GM18861 (cell line): ENCODE data around the gene RNU6-8.

Experiments
- ATAC-seq: cut with Tn5 transposase; IDR thresholded peaks from one replicate; pipeline ENCODE4 v1.9.1; 2021; ENCODE audit not compliant: unreplicated experiment

Gene RNU6-8

DNA sequence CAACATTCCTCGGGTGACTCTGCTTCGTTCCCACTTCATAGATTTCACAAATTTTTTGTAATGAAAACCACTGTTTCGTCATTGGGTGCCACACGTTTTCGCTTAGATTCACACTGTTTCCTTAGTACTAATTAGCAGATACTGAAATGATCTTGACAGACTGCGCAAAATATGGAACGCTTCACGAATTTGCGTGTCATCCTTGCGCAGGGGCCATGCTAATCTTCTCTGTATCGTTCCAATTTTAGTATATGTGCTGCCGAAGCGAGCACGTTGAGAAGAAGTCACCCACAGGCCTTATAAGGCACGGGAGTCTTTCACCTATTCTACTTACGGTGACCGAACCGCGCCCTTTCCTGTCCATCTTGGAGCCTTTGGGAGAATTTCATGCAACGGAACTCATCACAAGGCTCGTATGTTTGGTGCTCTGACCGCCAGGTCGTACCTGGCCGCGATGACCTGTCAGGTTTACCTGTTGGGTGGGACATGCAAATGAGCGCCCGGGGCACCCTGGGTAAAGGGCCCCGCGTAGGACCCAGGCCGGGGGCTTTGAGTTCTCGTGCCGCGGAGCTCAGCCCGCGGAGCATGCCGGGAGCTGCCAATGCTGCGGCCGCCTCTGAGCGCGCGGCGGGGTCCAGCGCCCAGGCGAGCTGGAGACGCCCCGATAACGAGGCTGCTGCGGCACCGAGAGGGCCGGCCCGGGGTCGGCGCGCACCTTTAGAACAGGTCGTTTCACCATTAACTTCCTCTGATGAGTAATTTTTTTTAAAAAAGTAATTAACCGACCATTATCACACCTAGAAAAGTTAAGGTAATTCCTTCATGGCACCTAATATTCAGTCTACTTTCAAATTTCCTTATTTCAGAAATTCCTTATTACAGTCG is at the start of gene RNU6-8:
RNU6-8 (minus strand) TSS at position 272 of the 885 bp plus-strand sequence.
- peak; percentile 46 for ATAC-seq

DNA sequence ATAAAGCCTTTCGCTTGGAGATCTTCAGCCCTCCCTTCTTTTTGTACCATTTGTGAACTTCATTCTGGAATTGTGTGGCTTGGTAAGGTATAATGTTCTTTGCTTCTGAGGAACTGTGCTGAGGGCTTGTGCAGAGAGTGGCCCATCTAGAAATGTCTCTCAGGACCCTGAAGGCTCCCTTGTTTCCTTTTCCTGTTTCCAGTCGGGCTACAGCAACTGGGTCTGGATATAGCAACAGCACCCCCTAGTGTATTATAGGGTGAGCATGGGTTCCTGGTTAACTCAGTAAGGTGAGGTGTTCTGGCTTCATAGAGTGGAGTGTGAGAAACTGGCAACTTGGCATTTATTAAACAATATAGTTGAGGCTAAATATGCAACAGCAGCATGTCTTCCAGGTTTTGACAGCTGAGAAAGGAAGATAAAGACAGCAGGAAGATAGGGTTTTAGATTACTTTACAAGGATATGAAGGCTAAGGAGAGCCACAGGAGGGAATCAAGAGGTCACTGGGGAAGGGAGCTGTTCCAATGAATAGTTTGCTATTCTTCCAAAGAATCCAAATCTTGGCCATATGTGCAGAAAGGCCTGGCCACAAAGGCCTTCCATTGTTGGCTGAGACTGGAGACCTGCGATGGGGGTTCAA is 49.1 kb upstream of the RNU6-8 start:
- peak; percentile 90 for ATAC-seq

DNA sequence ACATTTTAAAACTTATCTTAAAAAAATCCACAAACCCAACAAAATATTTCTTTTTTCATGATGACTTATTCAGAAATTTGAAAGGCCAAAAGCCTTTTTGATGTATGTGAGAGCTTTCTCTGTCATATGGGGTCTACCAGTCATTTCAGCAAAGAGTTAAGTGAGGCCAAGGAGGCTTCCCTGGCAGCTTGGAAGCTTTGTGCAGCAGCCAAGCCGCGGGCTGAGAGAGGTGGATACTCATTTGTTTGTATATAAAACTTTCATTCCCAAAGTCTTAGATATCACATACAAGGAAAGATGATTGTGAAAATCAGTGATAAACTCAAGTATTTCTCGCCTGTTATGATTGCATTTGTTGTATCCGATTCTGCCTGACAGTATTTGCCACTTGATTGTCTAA is 48.5 kb upstream of the RNU6-8 start:
- no peak for ATAC-seq

DNA sequence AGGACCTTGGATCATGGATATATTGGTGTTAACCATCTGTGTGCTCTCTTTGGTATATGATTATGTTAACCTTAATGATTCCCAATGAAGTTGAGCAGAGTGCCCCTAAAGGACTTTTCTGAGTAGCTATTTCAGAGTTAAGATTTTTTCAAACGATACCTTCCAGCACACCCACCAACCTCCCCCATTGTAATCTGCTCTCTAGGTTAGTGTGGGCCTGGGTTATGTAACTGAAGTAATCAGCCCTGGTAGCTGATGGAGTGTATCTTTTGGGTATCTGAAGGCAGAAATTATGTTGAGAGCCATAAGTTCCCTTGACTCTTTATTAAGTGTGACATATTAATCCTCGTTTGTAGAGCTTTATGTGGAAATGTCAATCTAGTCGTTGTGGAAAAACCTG is 47.6 kb upstream of the RNU6-8 start:
- no peak for ATAC-seq

DNA sequence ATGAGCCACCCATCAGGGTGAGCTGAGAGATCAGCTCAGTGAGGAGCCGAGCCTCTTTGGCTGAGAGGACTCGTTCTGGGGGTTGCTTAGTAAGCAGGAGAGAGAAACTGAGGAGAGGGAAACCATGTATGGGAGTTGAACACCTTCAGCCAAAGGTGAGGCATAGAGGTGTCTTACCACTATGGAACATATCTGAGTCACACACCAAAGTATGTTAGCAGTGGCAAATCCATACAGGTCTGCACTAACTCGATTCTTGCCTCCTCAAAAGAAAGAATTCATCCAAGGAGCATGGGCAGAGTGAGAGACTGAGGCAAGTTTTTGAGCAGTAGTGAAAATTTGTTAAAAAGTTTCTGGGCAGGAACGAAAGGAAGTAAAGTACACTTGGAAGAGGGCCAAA is 46.7 kb upstream of the RNU6-8 start:
- no peak for ATAC-seq

DNA sequence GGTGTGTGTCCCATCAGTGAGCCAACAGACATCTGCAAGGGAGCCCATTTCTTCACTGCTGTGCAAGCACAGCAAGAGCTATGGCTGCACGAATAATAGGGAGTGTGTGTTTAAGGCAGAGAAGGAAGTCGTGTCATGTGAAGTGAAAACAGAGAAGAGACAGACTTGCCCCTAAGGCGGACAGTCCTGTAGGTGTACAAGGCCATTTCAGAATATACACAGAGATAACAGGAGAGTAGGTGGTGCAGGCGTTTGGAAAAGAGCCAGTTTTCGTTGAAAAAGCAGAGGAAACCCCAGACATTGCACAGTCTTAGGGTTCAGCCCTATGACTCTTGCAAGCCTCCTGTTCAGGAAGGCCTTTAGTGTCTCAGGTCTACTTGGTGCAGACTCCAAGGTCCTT is 46.3 kb upstream of the RNU6-8 start:
- ATAC-seq, result no peak

DNA sequence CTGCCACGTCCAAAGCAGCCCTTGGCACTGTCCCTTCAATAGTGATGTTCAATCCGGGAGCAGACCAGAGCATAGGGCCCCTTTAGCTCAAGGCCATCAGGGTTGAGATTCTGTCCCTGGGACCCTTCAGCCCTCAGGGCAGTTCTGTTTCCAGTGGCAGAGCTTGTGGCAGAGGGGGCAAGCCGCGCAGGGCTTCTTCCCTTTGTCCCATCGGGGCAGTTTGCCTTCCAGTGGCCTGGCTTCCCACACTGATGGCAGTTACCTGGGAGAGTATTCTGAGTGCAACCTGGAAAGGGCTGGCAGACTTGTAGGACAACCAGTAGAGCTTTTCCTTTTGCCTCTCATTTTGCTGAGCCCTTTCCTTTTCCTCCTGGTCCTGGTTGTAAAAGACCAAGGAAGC is 43.7 kb upstream of the RNU6-8 start:
- no peak for ATAC-seq

DNA sequence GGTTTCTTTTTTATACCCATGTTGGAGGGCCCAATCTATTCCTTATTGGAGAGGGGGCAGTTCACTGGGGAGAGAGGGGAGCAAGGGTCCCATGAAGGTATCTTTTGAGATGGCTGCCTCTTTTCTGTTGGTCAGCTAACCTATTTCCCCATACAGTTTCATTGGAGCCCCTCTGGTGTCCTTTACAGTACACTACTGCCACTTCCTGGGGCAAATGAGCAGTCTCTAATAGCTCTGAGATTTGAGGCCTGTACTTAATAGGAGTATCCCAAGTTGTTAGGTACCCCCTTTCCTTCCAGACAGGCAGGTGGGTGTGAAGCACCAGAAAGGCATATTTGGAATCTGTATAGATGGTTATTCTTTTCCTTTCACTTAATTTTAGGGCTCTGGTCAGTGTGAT is 41.3 kb upstream of the RNU6-8 start:
- no peak for ATAC-seq

DNA sequence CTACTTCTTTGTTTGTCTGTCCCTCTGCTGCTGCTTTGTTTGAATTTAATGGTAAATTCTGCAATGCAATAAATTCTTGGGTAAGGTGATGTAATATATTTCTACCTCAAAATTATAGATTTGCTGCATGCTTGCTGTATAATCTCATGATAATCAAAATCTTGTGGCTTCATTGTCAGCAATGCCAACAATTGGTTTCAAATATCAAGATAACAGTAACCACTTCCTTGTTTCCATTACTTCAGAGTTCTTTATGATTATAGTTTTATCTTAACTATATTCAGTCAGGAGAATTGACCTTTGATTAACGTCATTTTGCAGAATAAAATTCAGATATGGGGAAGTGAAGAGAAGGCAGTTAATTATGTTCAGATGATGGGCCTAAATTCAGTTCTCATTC is 30.2 kb upstream of the RNU6-8 start:
- ATAC-seq, result no peak

DNA sequence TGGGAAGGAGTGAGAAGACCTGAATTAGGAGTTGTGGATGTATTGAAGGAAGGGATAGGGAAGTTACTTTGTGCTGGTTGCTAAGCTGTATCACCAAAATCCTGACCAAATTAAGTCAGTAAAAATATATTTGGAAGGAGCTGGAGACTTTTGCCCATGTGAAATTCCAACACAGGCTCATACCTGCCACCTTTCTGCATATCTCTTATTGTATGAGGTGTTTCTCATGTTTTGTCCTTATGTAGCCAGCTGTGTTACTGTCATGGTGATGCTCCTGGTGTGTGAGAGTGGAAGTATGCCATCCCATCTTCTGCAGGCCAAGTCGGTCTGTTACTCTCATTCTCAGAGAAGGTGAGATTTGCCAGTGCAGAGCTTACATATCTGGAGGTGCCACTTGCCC is 29.4 kb upstream of the RNU6-8 start:
- ATAC-seq, result no peak

DNA sequence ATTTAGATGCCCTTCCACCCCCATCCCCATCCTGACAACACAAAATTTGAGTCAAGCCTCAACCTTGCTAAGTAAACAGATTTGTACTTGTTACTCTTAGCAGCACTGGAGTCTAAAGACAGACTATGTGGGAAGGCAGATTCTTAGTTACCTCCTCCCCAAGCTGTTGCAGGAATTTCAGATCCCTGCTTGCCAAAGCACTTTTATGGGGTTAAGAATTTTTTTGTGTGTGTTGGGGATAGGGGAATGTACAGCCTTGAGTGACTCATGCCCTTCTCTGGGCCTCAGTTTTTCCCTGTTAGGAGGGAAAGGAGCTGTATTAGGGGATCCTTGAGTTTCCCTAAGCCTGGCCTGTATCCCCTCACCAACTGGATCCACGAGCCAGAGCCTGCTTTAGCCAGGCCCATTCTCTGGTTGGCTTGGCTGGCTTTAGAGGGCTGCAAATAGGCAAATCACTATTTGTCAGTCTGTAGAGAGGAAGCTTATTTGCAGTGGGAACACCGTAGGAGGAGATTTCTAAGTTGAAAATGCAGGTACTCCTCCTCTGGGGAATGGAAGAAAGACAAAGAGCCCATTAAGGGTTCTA is 27.7 kb upstream of the RNU6-8 start:
- ATAC-seq, result no peak

DNA sequence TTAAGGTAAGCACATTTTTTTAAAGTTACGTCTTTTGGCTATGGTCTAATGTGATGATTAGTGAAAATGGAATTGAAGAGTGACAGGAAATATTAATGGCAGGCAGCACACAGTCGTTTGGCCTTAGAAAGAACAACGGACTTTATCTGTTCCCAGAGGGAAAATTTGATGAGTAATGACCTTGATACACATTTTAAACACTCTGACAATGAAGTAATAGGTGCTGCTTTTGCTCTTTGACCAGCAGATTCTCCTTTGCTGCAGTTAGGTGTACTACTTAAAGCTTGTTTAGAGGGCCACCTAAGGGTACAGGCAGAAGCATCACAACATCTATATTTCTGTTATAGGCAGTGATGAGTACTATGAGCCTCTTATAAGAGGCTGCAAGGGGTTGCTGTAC is 27.1 kb upstream of the RNU6-8 start:
- no peak for ATAC-seq

DNA sequence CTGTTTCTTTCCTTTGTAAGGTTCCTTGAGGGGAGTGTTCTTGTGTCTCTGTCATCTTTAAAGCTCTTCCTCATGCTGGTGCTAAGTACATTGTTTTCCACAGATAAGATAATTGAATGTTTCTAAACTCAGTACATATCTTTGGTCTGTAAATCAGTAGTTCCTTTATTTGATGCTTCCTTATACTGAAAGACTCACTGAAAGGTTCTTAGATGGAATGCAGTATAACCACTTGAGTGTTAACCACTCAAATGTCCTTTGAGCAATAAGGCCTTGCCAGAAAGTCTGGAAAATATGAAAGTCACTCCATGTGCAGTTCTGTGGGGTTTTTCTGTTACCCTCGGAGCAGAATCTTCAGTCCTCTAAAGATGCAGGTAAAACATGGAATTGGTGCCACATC is 23.0 kb upstream of the RNU6-8 start:
- no peak for ATAC-seq

DNA sequence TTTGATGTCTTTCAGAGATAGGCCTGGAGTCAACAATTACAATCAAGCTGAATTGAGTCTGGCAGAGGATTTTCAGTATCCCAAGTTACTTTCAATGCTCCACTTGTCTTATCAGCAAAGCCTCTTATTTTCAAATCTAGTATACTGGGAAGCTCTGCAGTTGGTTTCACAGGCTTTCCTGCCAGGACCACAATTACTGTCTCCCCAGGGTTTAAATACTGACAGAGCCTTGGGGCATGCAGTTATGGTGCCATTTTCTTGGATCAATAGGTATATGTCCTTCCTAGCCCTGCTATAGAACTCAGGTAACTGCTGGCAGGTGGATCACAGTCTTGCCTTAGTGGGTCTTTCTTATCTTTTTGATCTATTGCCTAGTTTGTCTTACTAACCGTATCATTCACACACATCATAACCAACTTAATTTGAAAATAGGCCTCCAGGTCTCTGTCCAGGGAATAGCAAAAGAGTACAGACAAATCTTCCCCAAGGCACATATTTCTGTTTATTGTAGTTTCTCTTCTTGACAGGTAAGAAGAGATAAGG is 22.4 kb upstream of the RNU6-8 start:
- no peak for ATAC-seq

DNA sequence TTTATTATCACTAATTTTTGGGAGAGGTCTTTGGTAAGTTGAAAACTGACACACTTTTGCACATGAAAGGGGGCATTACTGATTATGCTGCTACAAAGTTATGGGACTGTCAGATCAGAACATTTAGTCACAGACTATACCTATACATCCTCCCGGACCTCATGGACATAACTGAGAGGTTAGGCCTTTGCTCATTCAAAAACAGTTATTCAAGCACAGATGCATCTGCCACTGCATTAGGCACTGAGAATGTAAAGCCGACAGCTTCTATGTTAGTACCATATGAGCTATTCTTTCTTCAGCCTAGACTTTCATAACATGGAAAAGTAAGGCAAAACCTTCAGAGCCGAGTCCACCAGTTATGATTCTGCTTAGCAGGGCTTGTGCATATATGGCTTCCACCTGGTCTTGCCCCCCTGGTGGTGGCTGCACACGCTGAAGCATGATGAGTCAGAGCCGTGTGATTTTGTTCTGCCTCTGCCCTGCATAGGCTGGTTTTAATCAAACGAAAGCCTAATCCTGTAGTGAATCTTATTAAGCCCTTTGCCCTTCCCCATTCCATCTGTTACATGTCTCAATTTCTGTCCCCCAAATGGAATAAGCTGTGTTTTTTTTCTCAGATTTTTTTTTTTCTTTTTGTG is 21.8 kb upstream of the RNU6-8 start:
- no peak for ATAC-seq

DNA sequence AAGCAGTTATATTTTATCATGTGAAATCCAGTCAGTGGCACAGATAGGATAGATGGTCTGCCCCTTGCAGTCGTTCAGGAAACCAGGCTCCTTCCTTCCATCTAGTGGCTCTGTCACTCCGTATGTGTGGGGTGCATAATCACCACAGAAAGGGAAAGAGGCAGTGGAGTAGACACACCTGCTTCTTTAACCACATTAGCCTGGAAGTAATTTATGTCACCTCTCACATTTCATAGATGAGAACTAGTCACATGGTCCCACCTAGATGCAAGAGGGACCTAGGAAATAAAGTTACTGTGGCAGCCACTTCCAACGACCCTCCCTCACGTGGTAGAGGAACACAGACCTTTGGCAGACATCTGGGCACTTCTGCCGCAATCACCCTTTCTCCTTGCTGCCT is 14.2 kb upstream of the RNU6-8 start:
- ATAC-seq, result no peak

DNA sequence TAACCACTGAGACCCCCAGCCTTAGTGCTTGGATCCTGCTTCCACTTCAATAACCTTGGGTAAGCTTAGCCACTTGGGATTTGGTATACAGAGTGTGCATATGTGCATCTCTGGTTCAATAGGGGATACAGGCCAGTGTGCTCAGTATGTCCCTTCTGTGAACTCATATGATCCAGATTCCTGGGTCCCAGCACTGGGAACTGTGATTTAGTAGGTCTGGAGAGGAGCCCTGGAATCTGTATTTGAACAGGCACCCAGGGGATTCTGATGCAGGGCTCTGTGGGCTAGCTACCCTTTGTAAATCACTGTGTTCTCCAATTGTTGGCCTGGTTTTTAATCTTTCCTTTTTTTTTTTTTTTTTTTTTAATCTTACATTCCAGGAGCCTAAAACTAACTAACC is 9.8 kb upstream of the RNU6-8 start:
- no peak for ATAC-seq

DNA sequence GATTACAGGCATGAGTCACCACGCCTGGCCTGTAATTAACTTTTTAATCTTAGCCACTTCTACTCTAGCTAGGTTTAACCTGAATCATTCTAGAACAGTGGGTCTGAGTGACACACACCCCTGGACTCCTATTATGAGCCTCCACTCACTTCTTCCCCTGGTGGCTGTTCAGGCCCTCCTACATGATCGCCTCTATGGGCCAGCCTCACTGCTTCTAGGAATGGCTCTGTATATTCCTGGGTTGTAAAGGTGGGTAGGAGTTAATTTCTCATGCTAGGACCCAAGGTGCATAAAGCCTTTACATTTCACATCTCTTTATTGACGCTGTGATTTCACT is 8.0 kb upstream of the RNU6-8 start:
- ATAC-seq, result no peak

DNA sequence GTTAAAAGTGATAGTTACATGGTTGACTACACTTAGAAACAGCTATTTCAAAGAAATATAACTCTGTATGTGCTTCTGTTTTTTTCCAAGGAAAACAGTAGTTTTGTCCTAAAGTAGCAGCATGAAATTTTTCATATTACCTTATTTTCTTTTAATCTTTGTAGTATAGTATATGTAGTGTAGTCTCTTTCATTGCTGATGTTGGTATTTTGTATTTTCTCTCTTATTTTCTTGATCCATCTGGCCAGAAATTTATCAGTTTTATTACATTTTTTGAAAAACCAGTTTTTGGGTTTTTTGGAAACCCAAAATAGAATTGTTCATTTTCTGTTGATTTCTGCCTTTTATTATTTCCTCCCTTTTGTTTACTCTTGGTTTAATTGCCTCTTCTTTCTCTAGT is 6.4 kb upstream of the RNU6-8 start:
- no peak for ATAC-seq

DNA sequence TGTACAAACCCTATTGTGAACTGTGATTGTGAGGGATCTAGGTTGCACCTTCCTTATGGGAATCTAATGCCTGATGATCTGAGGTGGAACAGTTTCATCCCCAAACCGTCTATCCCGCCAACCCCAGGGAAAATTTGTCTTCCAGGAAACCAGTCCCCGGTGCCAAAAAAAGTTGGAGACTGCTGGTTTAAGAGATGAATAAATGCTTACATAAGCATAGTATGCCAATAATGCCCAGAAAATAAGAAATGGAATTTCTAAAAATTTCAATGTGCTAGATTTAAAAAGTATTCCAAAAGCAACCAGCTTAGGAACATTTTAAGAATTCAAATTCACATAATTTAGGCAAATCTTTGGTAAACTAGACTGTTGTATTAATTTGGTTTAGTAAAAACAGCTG is 5.4 kb upstream of the RNU6-8 start:
- ATAC-seq, result no peak

DNA sequence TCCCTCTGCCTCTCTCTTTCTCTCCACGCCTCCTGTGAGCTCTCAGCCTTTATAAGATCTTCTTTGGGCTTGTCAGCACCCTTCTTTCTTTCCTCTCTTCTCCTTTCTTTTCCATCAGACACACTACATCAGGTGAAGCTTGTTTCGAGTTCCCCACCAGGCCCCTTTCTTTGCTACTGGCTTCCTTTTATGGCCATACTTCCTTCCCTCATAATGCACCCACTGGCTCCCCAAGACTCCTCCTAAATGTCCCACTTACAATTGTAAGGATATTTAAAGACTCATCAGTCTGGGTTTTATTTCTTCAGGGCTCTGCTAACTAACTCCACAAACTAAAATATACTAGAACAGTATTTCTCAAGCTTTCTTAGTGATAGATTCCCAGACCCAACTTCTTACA is 3.5 kb upstream of the RNU6-8 start:
- no peak for ATAC-seq

DNA sequence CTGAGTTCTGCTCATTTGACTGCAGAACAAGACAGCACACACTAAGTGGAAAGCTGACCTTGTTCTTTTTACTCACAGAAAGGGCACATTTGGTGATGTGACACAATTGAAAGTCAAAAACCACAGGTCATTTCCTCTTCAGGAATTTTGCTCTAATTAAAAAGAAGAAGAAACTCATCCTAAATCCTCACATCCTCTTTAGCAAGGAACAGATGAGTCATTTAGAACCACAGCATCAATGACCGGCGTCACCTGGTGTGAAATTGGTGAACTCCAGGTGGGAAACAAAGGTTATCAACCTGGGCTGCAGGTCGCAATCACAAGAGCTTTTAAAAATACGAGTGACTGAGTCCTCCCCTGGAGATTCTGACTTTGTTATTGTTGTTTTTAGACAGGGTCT is 2.9 kb upstream of the RNU6-8 start:
- no peak for ATAC-seq
